ENCODE results near the gene SEMA5B.

Gene SEMA5B

DNA sequence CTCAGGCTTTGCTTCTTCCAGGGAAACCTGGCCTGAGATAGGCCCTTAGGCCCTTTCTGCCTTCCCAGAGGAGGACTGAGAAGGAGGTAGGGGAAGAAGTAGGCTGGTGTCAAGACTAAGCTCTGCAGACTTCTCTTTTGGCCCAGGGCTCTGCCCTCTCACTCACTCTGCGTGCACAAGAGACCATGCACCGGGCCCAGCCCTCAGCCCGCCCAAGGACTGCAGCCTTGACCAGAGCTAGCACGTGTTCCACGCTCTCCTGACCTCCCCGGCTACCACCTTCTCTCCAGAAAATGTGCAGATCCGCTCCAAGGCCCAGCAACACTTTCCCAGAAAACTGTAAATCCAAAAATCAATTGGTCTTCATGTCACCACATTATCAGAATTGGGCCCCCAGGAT lies 59.8 kb downstream of the SEMA5B start:
- no peak for DNase-seq

DNA sequence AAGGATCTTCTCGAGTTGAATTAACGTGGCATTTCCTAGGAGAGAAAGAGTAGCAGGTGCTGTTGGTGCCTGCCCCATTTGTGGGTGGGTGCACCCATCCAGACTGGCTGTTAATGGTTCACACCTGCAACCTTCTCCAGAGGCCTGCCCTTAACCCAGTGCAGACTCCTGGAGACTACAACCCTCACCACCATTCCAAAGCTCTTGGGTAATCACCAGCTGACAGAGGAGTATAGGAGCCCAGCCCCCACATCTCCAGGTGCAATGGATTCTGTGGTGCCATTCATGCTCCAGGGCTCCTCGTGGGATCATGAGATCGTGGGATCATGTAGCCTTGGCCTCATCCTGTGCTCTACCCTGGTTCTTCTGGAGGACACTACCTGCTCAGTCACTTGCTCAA lies 60.2 kb downstream of the SEMA5B start:
- no peak for DNase-seq

DNA sequence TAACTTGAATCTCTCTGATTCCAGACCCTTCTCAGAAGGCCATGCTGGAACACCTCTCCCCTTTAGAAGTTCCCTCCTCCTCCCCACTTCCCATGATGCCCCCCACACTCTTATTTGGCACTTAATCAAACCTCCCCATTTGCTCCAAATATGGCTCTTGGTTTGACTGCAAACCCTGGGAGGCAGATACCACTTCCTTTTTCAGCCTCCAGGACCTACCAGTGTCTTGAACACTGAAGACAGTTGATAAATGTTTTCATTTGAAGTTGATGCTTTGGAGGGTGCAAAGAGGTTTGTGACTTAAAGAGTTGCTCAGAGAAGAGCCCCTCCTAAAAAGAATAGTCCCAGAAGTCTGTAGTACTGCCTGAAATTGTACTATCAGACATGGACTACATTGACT lies 61.5 kb downstream of the SEMA5B start:
- DNase-seq = no peak

DNA sequence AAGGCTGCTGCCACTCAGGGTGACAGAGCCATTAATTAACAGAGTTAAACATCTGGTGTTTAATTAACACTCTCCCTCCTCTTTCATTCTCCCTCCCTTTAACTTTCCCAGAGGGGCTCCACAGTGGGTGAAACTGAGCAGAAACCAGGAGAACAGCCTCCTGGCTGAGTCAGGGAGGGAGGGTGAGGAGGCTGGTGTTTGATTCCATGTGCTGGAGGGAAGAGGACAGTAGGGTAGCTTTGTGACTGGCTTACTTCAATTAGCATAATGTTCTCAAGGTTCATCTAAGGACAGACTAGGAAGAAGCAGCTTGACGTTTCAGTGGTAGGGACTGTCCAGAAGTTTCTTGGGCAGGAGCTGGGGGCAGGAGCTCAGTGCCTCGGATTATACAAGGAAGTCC lies 62.8 kb downstream of the SEMA5B start:
- no peak for DNase-seq

DNA sequence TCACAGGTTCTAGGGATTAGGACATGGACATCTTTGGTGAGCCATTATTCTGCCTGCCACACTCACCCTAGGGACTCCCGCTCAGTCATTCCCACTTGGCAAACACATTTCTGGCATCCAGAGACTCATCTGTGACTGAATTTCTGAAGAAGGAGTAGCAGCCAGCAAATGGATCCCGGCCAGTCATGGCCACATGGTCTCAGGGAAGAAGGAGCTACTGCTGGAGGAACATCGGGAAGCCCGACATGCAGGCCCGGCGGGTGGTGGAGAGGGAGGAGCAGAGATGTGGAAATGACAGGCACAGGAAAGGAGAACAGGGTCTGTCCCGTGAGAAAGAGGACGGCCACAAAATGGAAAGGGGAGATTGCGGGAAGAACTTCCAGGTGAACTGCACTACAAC lies 65.4 kb downstream of the SEMA5B start:
- DNase-seq = no peak

DNA sequence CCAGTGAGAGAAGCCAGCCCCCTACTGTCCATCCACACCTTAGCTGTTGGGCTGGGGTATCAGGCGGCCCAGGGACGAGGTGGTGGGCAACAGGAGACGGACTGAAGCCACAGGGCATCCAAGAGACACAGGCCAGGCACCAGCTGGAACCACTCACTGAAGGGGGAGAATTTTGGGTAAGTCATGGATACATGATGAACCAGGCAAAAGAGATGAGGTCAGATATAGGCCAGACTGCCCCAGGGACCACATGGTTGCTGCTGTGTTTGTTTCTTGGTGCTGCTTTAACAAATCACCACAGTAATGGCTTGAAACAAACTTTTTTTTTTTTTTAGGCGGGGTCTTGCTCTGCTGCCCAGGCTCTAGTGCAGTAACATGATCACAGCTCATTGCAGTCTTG lies 66.4 kb downstream of the SEMA5B start:
- DNase-seq = no peak

DNA sequence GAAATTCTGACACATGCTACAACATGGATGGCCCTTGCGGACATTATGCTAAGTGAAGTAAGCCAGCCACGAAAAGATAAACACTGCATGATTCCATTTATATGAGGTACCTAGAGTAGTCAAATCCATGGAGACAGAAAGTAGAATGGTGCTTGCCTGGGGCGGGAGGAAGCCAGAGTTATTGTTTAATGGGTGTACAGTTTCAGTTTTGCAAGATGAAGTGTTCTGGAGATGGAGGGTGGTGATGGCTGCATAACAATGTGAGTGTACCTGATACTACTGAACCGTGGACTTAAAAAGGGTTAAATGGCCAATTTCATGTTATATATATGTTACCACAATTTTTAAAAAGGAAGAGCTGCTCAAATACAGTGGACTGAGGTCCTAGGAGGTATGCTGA lies 66.9 kb downstream of the SEMA5B start:
- DNase-seq = no peak

DNA sequence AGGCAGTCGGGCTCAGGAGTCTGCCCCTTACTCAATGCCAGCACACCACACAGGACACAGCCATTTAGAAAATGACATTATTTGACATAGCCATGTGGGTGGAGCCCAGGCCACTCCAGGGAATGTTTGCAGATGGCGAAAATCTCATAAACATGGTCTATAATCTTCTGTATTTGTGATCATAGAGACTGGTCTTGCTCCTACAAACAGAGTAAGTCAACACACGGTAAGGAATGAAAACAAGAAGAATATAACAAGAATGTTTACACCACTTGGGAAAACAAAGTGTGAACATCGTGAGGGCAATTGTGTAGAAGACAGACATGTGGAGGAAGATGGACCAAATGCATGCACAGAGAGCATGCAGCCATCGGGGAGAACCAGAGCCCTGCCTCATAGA lies 68.2 kb downstream of the SEMA5B start:
- DNase-seq = no peak

DNA sequence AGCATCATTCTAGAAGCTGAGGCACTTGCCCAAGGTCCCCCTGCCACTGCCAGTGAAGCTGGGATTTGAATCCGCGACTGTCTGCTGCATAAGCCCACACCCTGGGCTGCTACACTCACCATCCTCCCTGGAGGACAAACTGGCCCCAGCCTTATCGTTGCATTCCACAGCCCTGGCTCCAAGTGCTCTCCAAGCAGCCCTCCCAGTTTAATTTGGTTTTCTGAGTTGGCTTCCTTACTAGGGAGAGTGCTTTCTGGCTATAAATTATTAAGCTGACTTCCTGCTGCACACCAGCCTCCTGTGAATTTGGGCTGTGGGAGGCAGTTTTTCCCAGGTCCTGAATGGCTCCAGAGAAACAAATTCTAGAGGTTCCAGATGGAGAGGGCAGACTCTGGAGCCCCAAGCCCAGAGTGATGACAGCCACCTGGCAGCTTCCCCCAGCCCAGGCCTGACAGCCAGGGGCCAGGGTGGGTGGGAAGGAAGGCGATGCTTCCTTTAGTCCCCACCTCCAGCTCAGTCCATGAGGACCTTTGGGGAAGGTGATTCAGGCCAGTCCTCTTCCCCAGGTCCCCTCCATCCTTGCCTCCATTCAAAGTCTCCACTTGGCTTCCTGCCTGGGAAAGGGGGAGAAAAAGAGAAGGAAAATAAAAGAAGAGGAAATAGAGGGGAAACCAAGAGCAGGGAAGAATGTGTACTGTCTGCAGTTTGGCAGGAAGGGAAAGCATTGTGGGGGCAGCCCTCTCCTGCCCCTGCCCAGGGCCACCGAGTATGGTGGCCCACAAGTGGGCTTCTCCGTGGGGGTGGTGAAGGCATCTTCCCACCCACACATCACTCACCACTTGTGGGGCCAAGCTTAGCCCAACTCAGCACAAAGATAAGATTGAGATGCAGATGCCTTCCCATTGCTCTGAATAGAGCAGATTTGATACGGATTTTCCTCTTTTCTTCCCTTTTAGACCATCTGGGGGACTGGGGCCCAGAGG lies 69.6 kb downstream of the SEMA5B start:
- DNase-seq = no peak

DNA sequence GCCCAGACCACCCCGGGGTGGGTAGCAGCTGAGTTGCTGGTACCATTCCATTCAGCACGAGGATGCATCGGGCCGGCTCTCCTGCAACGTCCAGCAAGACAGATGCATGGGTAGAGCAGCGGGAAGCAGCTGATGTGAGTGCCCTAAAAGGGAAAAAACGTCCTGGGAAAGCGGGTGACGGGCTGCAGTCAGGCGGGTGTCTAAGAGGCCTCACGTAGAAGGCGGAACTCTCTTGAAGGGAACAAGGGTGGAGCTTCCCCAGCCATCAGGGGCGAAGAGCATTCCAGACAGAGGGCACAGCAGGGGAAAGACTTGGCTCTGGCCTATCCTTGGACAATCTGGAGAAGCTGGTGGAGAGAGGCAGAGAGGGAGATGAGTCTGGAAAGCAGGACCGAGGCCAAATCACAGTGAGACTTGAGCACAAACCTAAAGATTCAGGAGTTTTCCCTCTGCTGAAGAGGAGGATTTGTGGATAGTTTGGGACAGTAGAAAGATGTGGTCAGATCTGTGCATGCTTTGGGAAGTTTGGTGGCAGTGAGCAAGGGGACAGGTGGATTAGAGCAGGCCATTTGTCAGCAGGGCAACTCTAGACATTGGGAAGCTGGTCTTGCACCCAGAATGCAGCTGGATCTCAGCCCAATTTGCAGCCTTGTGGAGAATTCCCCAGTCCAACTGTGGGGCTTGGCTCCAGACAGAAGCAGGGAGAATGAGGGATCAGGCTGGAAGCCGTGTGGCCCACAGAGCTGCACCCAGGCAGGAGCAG lies 70.7 kb downstream of the SEMA5B start:
- no peak for DNase-seq

DNA sequence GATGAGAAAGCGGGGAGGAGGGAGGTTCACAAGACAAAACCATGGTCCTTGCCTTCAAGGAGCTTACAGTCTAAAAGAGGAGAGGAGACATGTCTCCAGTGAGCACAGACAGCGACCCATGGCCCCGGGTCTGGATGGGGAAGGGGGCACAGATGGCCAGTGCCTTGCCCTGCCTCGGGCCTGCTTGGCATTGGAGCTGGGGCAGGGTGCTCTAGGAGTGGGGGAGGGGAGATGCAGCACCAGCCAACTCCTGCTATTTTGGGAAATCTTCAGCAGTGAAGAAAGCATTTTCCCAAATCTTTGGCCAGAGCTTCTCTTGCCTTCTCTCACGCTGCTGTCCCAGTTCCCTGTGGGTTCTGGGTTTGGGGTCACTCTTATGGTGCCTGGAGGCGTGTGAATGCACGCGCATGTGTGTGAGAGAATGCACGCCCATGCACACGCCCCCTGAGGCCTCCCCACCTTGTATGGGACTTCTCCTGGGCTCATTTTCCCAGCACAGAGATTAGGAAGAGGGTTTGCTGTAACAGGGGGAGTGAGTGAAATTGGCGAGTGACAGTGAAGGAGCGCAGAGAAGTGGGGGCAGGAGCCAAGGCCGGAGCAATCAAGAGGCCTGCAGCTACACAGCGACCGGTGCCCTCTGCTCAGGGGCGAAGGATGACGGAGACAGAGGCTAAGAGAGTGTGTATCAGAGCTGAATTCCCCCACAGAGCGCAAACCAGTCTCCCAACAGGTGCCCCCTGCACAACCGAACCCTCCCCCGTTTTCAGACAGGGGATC lies 71.5 kb downstream of the SEMA5B start:
- DNase-seq = no peak

DNA sequence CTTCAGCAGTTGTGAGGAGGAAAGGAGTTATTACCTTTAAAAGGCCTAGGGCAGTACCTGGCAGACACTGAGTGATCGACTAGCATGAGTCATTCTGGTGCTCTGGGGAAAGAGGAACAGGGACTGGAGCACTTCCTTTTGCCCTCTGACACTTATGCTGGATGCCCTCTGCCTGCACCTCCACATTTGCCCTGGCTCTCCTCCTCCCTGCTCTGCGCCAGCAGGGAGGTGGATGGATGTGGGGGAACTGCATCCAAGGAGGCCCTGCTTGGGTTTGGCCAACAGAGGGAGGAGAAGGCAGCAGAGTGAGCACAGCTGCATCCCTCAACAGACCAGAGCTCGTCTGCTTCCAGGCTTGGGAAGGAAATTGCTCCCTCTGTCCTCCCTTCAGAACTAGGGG lies 75.0 kb downstream of the SEMA5B start:
- no peak for DNase-seq

DNA sequence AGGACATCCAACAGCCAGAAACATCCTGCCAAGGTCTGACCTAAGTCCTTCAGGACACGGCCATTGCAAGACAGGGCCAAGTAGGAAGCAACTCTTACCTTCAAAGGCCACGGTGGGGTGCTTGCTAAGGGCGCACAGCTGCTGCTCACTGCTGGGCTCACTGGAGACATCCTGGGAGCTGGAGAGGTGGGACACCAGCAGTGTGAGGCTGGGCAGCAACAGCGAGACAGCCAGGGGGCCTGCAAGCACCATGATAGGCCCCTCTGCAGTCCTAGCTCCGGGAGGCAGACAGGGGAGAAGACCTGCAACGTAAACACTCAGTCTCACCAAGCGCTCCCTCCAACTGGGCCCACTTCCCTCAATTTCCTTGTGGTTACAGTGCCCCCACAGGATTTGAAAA lies 79.2 kb downstream of the SEMA5B start:
- DNase-seq = no peak

DNA sequence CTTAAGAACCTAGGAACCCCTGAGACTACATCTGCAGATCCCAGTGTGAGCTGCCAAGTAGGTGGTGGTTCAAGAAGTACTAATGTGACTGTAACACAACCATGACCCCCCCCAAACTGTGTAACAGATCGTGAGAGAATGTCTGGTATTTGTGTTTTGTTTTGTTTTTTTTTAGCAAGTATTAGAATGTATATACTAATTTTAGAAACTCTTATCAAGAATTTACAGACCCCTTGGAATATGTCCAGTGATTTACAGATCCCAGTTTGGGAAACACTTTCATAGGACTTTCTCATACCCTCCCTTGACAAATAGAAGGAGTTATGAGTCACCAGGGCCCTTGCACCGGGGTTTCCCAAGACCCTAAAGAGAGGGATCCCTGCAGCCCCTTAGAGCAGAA lies 79.8 kb downstream of the SEMA5B start:
- no peak for DNase-seq

DNA sequence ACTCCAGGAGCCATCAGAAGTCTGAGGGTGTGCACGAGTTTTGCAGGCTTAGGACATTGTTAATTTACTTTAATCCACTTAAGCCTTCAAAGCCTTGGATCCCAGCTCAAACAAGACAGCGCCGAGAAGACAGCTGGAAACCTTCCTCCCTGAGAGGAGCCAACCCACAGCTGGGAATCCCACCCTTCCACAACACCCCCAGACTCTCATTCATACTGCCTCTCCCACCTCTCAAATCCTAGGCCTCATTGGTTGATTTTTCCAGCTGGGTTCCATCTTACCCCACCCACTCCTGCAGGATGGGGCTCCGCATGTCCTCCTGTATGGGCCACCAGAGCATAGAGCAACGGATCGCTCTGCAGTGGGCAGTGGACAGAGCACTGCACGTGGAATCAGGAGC lies 80.4 kb downstream of the SEMA5B start:
- no peak for DNase-seq

DNA sequence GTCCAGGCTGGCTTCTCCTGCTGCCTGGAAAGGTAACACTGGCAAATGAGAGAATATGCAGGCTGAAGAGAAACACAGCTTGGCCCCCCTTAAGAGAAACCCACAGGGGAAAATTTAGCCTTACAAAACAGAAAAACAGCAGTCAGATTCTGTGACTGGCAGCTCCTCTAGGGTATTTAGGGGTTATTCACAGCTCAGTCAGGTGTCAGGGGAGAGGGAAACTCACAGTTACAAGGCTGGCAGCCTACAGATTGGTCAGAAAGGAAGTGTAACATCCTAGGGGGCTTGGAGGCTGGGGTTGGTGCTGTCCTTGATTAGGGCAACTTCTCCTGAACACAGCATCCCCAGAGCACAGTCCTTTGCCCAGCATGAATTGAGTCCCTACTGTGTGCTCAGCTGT lies 81.4 kb downstream of the SEMA5B start:
- no peak for DNase-seq

DNA sequence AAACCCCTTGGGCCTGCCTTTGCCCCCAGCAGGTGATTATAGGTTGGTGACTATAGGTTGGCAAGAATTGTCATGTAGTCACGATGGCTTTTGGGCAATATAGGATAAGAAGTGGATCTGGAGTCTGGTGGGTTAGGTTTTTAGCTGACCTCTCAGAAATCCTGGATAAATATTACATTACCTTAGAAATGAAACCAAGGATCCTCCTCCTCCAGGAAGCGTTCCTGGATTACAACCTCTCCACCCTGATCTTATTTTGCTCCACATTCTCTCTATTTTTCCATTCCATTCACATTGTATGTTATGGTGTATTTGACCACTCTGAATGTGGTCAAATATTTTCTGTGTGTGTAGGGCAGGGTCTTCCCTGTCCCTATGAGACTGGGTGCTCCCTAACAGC lies 82.3 kb downstream of the SEMA5B start:
- DNase-seq = no peak

DNA sequence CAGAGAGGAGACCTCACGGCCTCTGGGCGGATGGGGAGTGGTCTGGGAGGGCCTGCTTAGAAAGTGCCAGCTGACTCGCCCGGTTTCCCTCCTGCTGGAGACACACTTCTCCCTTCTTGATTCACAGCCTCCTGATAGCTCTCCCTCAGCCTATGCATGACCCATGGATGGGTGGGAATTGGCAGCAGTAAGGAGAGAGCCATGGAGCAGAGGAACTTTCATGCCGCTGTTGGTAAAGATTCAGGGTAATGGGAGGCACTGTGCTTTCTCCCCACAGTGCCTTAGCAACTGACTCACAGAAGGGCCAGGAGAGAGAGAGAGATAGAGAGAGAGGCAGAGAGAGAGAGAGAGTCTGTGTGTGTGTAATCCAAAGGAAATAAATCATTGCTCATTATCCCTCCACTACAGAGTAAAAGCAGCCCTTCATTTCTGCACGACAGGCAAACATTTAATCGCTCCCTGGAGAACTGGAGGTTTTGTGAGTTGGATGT lies 82.8 kb downstream of the SEMA5B start:
- DNase-seq = no peak

DNA sequence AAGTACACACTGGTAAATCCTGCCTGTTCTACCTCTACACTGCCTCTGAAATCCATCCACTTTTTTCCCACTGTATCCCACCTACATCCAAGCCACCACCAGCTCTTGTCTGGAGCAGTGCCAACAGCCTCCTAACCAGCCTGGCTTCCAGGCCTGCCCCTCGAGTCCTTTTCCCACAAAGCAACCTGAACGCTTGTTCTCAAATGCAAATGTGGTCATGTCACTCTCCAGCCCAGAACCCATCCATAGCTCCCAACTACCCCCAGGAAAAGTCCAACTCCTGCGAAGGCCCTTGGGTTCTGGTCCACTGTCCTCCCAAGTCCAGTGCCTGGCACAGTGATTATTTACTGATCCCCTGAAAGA lies 83.8 kb downstream of the SEMA5B start:
- no peak for DNase-seq

DNA sequence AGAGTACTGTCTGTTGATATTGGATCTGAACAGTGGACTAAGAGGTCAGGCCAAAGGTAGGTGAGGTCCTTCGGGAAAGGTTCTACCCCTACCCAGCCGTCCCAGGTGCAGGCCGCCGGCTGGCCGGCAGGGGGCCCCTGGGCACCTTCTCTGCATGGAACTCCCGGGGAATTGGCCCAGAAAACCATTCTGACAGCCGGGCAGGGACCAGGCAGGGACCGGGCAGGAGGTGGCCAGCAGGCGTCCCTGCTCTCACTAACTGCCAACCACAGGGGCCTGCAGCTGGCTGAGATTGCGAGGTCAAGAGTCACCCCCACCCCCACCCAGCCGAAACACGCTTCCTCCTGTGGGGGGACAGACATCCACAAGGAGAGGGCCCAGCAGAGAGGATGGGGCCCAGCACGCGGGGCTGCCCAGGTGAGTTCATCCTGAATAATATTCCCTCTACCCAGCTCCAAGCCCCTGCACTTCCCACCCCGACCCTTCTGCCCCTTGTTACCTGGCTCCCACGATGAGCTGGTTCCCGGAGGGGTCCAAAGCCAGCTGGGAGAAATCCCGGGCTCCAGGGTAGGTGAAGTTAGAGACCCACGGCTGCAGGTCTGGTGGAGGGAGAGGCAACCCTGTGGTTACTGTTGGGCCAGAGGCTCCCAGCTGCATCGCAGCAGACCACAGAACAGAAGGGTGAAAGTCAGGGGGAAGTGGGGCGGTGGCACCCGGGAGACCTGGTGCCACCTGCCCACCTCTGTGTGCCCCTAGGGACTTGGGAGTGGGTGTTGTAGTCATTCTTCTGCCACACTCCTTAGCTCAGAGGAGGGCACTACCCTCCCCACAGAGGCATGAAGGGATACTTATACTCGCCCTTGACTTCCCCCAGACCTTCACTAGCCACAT lies 84.4 kb downstream of the SEMA5B start:
- peak; percentile 66 for DNase-seq

DNA sequence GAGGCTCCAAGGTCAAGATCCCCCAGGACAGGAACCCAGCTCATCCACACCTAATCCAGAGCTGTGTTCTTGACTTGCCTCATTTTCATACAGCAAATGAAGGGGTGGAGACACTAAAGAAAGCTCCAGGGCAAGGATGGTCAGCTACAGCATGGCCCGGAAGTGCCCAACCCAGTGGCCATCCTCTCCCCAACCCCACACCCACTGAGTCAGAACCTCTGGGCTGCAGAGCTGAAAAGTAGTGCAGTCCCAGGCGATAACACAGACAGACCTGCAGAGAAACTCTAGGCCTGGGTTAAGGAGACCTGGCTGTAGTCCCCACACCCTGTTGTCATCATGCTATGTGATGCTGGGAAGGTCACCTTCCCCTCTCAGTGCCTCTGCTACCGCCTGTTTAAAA lies 85.3 kb downstream of the SEMA5B start:
- DNase-seq = no peak

Measured in OCI-M1 (cell line).